ENCODE measurements around the gene SMS. TPM values are rescaled to one million over a fixed set of nuclear protein-coding genes. Genes with fewer than 3 reads are reported as not detected.

SMS gene
- 141 TPM for polyA plus RNA-seq (2013, experiment 1 of 2)
- 153 TPM for polyA plus RNA-seq (2013, experiment 2 of 2)

DNA sequence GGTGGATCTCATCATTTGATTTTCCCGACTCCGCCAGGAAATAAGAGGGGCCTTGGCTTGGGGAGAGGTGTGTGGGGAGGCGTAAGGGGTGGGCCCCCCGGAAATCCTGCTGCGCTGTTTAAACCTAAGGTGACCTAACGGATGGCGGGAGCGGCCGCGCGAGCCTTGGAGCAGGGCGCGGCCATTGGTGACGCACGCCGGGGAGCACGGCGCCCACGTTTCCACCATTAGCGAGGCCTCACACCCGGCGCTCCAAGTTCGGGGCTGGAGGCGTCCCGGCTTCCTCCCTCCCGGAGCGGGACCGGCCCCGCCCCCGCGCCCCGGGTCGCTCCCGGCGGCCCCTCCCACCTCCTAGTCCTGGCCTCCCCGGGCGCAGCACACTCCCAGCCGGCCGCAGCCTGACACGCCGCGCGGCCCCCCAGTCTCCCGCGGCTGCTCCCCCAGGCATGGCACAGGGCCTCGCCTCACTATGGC lies at the start of gene SMS:
Gene SMS (plus strand): TSS at position 354 of the 474 bp plus-strand sequence. CDS start 116 bp downstream, at position 470.
- Histone ChIP-seq H3K4me3 (ENCODE audit: extremely low read depth, insufficient read depth, low read length, poor library complexity, severe bottlenecking) (peak within 1 kb of the TSS; percentile 53), H3K4me1 (ENCODE audit: control insufficient read depth, insufficient read depth, low read length, poor library complexity, severe bottlenecking) (peaks cover 5% of the 10 kb centered on the region), H3K36me3 (ENCODE audit: control insufficient read depth, insufficient read depth, low read length) (no peaks in the 10 kb centered on the region), H3K9me3 (ENCODE audit: control insufficient read depth, low read length) (no peaks in the 10 kb centered on the region), H3K27ac (ENCODE audit: low read depth, low read length, severe bottlenecking) (peak within 1 kb of the TSS; percentile 59)
- 0% methylated on average over 2 to 9 of the region's 46 CpGs for WGBS, 2 experiments (ENCODE audit: insufficient coverage in 2 of 2)

DNA sequence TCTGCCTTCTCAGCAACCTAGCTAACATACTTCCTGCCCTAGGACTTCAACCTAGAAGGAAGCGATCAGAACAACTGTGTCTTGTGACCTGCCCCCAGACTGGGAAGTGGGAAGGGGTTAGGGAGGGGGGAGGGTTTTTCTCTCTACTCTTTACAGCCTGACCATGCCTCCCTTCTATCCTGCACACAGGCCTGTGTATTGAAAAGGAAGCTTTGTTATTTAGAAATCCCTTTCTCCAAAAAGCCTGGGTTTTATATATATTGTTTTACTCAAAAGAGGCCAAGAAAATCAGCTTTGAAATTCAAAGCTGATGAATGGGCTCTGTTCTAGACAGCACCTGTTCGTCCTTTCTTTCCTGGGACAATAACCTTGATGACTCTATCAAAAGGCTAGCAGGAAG lies 35.2 kb upstream of the SMS start:
- no peaks in the 10 kb centered on the region for H3K9me3 ChIP-seq (ENCODE audit: control insufficient read depth, low read length)
- H3K4me3 ChIP-seq (ENCODE audit: extremely low read depth, insufficient read depth, low read length, poor library complexity, severe bottlenecking) = no peak overlapping the region
- WGBS, 2 experiments (ENCODE audit: insufficient coverage in 2 of 2) = 80% methylated on average over 1 of the region's 2 CpGs; no CpG with 5 or more reads in 1 of the 2 experiments
- H3K27ac ChIP-seq (ENCODE audit: low read depth, low read length, severe bottlenecking) = no peak overlapping the region
- no peaks in the 10 kb centered on the region for H3K36me3 ChIP-seq (ENCODE audit: control insufficient read depth, insufficient read depth, low read length)
- no peaks in the 10 kb centered on the region for H3K4me1 ChIP-seq (ENCODE audit: control insufficient read depth, insufficient read depth, low read length, poor library complexity, severe bottlenecking)

DNA sequence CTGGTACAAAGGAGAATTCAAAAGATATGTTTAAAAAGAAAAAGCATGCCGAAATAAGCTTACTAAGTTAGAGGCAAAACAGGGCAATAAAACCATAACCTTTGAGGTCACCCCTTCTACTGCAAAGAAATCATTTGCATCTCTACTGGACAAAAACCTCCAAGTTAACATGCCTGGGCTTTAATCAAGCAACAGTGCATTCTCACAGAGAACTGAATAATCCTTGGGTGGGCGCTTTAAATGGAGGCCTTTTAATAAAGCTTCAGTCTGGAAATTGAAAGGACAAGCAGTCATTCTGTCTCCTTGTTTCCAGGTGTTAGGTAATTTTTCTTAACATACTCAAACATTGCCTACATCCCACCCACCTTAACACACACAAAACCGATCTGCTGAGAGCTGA lies 34.6 kb upstream of the SMS start:
- Histone ChIP-seq H3K36me3 (ENCODE audit: control insufficient read depth, insufficient read depth, low read length) (no peaks in the 10 kb centered on the region), H3K27ac (ENCODE audit: low read depth, low read length, severe bottlenecking) (no peak overlapping the region), H3K4me1 (ENCODE audit: control insufficient read depth, insufficient read depth, low read length, poor library complexity, severe bottlenecking) (no peaks in the 10 kb centered on the region), H3K4me3 (ENCODE audit: extremely low read depth, insufficient read depth, low read length, poor library complexity, severe bottlenecking) (no peak overlapping the region), H3K9me3 (ENCODE audit: control insufficient read depth, low read length) (no peaks in the 10 kb centered on the region)
- no CpG with 5 or more reads among the region's 3 CpGs for WGBS, 2 experiments (ENCODE audit: insufficient coverage in 2 of 2)

DNA sequence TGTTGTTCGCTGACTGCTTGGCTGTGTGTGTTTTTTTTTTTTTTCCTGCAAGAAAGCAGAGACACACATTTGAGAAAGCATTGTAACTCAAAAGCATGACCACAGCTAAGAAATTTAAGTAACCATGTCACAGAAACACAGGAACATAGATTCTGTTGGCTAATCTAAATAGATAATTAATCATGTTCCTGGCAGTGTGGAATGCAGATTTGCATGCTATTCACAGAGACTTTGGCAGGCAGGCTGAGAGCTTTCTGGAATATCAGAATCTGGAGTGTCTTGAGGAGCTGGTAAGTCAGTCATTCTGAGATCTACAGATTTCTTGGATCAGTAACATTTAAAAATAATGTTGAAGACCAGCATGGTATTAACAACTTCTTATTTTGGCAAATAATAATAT lies 33.2 kb upstream of the SMS start:
- no peaks in the 10 kb centered on the region for H3K9me3 ChIP-seq (ENCODE audit: control insufficient read depth, low read length)
- no CpG with 5 or more reads among the region's 1 CpG for WGBS, 2 experiments (ENCODE audit: insufficient coverage in 2 of 2)
- H3K4me1 ChIP-seq (ENCODE audit: control insufficient read depth, insufficient read depth, low read length, poor library complexity, severe bottlenecking) = no peaks in the 10 kb centered on the region
- H3K4me3 ChIP-seq (ENCODE audit: extremely low read depth, insufficient read depth, low read length, poor library complexity, severe bottlenecking) = no peak overlapping the region
- no peaks in the 10 kb centered on the region for H3K36me3 ChIP-seq (ENCODE audit: control insufficient read depth, insufficient read depth, low read length)
- H3K27ac ChIP-seq (ENCODE audit: low read depth, low read length, severe bottlenecking) = peak overlapping the region; percentile 49

DNA sequence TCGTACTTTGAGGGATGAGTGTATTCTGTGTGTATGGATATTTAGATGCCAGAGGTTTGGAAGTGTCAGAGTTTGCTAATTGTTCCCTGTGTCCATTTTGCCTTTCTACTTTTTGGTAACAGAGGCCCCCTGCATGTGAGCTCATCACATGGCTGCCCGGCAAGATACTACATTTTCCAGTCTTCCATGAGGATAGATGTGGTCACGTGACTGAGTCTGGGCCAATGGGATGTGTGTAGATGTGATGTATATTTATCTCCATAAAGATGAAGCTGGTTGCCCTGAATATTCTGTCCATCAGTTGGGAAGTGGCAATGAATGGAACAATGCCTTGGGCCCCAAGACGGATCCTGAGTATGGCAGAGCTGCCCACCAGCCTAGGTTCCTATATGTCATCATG lies 29.0 kb upstream of the SMS start:
- Histone ChIP-seq H3K4me1 (ENCODE audit: control insufficient read depth, insufficient read depth, low read length, poor library complexity, severe bottlenecking) (no peaks in the 10 kb centered on the region), H3K9me3 (ENCODE audit: control insufficient read depth, low read length) (no peaks in the 10 kb centered on the region), H3K4me3 (ENCODE audit: extremely low read depth, insufficient read depth, low read length, poor library complexity, severe bottlenecking) (no peak overlapping the region), H3K36me3 (ENCODE audit: control insufficient read depth, insufficient read depth, low read length) (no peaks in the 10 kb centered on the region), H3K27ac (ENCODE audit: low read depth, low read length, severe bottlenecking) (no peak overlapping the region)
- 100% methylated on average over 1 of the region's 4 CpGs; no CpG with 5 or more reads in 1 of the 2 experiments for WGBS, 2 experiments (ENCODE audit: insufficient coverage in 2 of 2)

DNA sequence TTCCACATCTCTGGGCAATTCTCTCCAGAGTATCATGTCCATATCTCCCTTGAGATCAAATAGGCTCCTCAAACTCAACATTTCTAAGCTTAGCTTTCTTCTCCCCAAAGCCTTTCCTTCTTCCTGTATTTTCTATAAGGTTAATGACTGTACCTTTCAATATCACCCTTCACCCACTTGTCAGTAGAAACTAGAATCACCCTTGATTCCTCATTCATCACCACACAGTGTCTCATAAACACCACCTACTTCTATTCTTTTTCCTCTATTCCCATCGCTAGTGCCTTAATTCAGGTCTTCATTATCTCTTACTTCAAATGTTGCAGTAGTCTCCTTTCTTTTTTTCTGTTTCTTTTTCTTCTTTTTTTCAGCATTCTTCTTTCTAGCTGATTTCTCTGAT lies 28.3 kb upstream of the SMS start:
- Histone ChIP-seq H3K4me3 (ENCODE audit: extremely low read depth, insufficient read depth, low read length, poor library complexity, severe bottlenecking) (no peak overlapping the region), H3K36me3 (ENCODE audit: control insufficient read depth, insufficient read depth, low read length) (no peaks in the 10 kb centered on the region), H3K27ac (ENCODE audit: low read depth, low read length, severe bottlenecking) (no peak overlapping the region), H3K4me1 (ENCODE audit: control insufficient read depth, insufficient read depth, low read length, poor library complexity, severe bottlenecking) (no peaks in the 10 kb centered on the region), H3K9me3 (ENCODE audit: control insufficient read depth, low read length) (no peaks in the 10 kb centered on the region)
- WGBS, 2 experiments (ENCODE audit: insufficient coverage in 2 of 2) = 75% methylated on average over 1 of the region's 1 CpG; no CpG with 5 or more reads in 1 of the 2 experiments

DNA sequence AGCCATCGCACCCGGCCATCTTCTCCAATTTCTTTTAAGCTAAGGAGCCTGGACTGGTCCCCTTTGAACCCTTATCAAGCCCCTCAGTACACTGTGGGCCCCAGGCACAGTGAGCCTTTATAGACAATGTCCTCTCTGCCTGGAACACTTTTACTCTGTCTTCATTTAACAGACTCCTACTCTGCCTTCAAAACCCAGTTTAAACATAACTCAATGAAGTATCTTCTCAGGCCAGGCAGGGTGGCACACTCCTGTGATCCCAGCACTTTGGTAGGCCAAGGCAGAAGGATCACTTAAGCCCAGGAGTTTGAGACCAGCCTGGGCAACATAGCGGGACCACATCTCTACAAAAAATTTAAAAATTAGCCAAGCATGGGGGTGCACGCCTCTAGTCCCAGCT lies 27.5 kb upstream of the SMS start:
- no peak overlapping the region for H3K27ac ChIP-seq (ENCODE audit: low read depth, low read length, severe bottlenecking)

DNA sequence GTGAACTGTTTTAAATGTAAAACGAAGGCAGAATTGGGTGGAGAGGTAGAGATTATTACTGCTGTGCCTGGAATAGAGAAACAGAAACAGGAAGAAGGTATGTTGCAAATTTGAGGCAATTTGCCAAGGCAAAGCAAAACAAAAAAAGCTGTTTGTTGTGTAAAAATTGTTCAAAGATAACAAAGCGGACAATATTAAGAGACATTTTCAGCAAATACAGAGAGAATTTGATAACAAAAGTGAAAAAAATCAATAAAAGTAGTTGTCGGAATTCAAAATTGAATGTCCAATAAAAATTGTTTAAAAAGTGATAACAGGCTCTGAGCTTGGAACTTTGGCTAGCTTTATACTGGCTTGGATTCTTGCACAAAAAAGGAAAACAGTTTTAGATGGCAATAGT lies 14.4 kb upstream of the SMS start:
- peaks cover 4% of the 10 kb centered on the region for H3K4me1 ChIP-seq (ENCODE audit: control insufficient read depth, insufficient read depth, low read length, poor library complexity, severe bottlenecking)
- H3K9me3 ChIP-seq (ENCODE audit: control insufficient read depth, low read length) = no peaks in the 10 kb centered on the region
- 88% methylated on average over 1 of the region's 3 CpGs; no CpG with 5 or more reads in 1 of the 2 experiments for WGBS, 2 experiments (ENCODE audit: insufficient coverage in 2 of 2)
- H3K27ac ChIP-seq (ENCODE audit: low read depth, low read length, severe bottlenecking) = peak overlapping the region; percentile 95
- no peaks in the 10 kb centered on the region for H3K36me3 ChIP-seq (ENCODE audit: control insufficient read depth, insufficient read depth, low read length)
- no peak overlapping the region for H3K4me3 ChIP-seq (ENCODE audit: extremely low read depth, insufficient read depth, low read length, poor library complexity, severe bottlenecking)

More for the DNA sequence above, 27.5 kb upstream of the SMS start:
- H3K4me1 ChIP-seq (ENCODE audit: control insufficient read depth, insufficient read depth, low read length, poor library complexity, severe bottlenecking) = no peaks in the 10 kb centered on the region
- H3K4me3 ChIP-seq (ENCODE audit: extremely low read depth, insufficient read depth, low read length, poor library complexity, severe bottlenecking) = no peak overlapping the region
- WGBS, 2 experiments (ENCODE audit: insufficient coverage in 2 of 2) = 94 to 100% methylated on average over 1 to 2 of the region's 4 CpGs
- H3K9me3 ChIP-seq (ENCODE audit: control insufficient read depth, low read length) = no peaks in the 10 kb centered on the region
- no peaks in the 10 kb centered on the region for H3K36me3 ChIP-seq (ENCODE audit: control insufficient read depth, insufficient read depth, low read length)

DNA sequence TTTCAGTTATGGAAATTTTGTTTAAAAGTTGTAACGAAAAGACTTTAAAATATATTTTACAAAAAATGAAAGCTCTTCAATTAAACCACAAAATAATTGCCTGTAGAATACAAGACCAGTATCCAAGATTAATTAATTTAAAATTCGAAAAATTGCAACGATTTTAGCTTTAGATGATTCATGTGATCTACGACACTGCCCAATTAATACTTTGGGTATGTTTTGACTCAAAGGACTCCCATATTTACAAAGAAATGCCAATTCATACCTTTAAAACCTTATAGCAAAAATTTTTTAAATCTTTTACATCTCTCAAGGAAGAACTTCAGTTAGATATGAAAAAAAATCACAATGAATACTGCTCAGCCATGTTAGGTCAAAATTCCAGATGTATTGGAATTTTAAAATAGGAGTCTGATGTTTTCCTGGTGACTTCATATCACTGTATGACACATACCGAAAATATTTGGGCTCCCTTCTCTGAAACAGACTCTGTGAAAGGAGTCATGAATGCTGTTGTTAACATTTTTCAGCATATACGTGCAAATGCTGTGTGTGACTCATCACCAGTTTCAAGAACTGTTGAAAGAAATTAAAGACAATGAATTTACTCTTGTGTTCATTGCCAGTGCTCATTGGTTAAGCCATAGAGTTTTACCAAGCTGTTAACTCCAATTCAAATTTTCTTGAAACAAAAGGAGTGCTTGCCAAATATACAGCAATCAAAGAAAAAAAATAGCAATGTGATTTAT lies 13.8 kb upstream of the SMS start:
- Histone ChIP-seq H3K4me1 (ENCODE audit: control insufficient read depth, insufficient read depth, low read length, poor library complexity, severe bottlenecking) (peaks cover 4% of the 10 kb centered on the region), H3K4me3 (ENCODE audit: extremely low read depth, insufficient read depth, low read length, poor library complexity, severe bottlenecking) (no peak overlapping the region), H3K9me3 (ENCODE audit: control insufficient read depth, low read length) (no peaks in the 10 kb centered on the region), H3K27ac (ENCODE audit: low read depth, low read length, severe bottlenecking) (peak overlapping the region; percentile 95), H3K36me3 (ENCODE audit: control insufficient read depth, insufficient read depth, low read length) (no peaks in the 10 kb centered on the region)
- WGBS, 2 experiments (ENCODE audit: insufficient coverage in 2 of 2) = no CpG with 5 or more reads among the region's 6 CpGs

DNA sequence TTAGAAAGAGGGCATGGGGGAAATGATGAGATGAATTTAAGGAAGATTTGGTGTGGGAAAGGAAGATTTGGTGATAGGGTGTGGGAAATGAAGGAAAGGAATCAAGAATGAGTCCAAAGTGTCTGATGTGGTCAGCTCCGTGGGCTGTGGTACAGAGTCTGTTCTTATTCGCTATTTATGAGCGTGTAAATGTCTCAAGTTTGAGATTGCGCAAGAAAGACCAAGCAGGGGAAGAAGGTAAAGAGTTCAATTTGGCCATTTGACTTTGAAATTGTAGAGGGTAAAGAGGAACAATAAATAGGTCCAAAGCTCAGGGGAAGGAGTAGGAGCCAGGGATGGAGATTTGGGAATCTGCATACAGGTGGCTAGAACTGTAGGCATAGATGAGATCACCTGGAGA lies 11.3 kb upstream of the SMS start:
- WGBS, 2 experiments (ENCODE audit: insufficient coverage in 2 of 2) = 95 to 100% methylated on average over 4 of the region's 4 CpGs
- no peaks in the 10 kb centered on the region for H3K9me3 ChIP-seq (ENCODE audit: control insufficient read depth, low read length)
- H3K4me3 ChIP-seq (ENCODE audit: extremely low read depth, insufficient read depth, low read length, poor library complexity, severe bottlenecking) = no peak overlapping the region
- H3K36me3 ChIP-seq (ENCODE audit: control insufficient read depth, insufficient read depth, low read length) = no peaks in the 10 kb centered on the region
- H3K27ac ChIP-seq (ENCODE audit: low read depth, low read length, severe bottlenecking) = no peak overlapping the region
- H3K4me1 ChIP-seq (ENCODE audit: control insufficient read depth, insufficient read depth, low read length, poor library complexity, severe bottlenecking) = peaks cover 11% of the 10 kb centered on the region

DNA sequence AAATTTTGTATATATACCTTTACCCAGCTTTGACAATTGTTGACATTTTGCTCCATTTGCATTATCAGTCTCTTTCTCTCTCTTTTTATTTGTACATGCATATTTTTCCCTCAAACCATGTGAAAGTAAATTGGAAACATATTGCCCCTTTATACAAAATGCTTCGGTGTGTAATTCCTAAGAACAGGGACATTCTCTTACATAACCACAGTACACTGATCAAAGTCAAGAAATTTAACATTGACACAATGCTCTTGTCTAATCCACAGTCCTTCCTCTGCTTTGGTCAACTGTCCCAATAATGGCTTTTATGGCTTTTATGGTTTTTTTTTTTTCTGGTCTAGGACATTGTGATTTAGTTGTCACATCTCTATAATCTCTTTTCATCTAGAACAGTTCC lies 9.5 kb upstream of the SMS start:
- H3K4me3 ChIP-seq (ENCODE audit: extremely low read depth, insufficient read depth, low read length, poor library complexity, severe bottlenecking) = no peak overlapping the region
- peaks cover 11% of the 10 kb centered on the region for H3K4me1 ChIP-seq (ENCODE audit: control insufficient read depth, insufficient read depth, low read length, poor library complexity, severe bottlenecking)
- H3K9me3 ChIP-seq (ENCODE audit: control insufficient read depth, low read length) = no peaks in the 10 kb centered on the region
- no peaks in the 10 kb centered on the region for H3K36me3 ChIP-seq (ENCODE audit: control insufficient read depth, insufficient read depth, low read length)
- 100% methylated on average over 1 of the region's 1 CpG; no CpG with 5 or more reads in 1 of the 2 experiments for whole genome bisulfite sequencing, 2 experiments (ENCODE audit: insufficient coverage in 2 of 2)
- no peak overlapping the region for H3K27ac ChIP-seq (ENCODE audit: low read depth, low read length, severe bottlenecking)
